ENCODE data around the gene PRKACA.
"Not testable (repeated sequence)": the region's sequence is repeated elsewhere in the genome, so short reads cannot be mapped to it uniquely, and the experiment has no call there.

The PRKACA gene

DNA sequence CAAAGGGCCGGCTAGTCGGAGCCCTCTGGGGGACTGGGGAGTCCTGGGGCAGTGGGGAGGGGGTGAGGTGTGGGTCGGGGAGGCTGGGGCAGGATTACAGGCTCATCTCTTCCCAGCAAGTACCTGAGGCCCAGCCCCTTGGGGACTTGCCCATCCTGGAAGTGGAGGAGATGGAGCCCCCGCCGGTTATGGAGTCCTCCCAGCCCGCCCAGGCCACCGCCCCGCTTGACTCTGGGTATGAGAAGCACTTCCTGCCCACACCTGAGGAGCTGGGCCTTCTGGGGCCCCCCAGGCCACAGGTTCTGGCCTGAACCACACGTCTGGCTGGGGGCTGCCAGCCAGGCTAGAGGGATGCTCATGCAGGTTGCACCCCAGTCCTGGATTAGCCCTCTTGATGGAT, 65.6 kb downstream of the PRKACA start:
- H3K9me3 ChIP-seq (ENCODE audit: control insufficient read depth, insufficient read depth, low read length): peaks cover 3% of the 10 kb centered on the region; the same call in 1 of the 2 replicates
- no peak overlapping the region for H3K4me3 ChIP-seq (ENCODE audit: low read length)
- H3K36me3 ChIP-seq (ENCODE audit: control insufficient read depth, low read length): peaks cover 10% of the 10 kb centered on the region
- no peak for TF ChIP-seq EZH2phosphoT487 (IDR thresholded peaks at IDR 0.05; ENCODE audit: borderline replicate concordance, low read length)
- TF ChIP-seq, protein P1, sequence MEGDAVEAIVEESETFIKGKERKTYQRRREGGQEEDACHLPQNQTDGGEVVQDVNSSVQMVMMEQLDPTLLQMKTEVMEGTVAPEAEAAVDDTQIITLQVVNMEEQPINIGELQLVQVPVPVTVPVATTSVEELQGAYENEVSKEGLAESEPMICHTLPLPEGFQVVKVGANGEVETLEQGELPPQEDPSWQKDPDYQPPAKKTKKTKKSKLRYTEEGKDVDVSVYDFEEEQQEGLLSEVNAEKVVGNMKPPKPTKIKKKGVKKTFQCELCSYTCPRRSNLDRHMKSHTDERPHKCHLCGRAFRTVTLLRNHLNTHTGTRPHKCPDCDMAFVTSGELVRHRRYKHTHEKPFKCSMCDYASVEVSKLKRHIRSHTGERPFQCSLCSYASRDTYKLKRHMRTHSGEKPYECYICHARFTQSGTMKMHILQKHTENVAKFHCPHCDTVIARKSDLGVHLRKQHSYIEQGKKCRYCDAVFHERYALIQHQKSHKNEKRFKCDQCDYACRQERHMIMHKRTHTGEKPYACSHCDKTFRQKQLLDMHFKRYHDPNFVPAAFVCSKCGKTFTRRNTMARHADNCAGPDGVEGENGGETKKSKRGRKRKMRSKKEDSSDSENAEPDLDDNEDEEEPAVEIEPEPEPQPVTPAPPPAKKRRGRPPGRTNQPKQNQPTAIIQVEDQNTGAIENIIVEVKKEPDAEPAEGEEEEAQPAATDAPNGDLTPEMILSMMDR (IDR thresholded peaks at IDR 0.05; ENCODE audit: low read depth, low read length, poor library complexity, severe bottlenecking): no peak
- no peaks in the 10 kb centered on the region for H4K20me1 ChIP-seq (ENCODE audit: control insufficient read depth, insufficient read depth, low read depth, low read length)
- H3K9me2 ChIP-seq (replicated peaks; ENCODE audit: control insufficient read depth, low read length): no peaks in the 10 kb centered on the region
- H3K4me1 ChIP-seq (ENCODE audit: control insufficient read depth, low read length): no peaks in the 10 kb centered on the region
- no peak overlapping the region for H3K27ac ChIP-seq (ENCODE audit: low read depth, low read length)
- no peaks in the 10 kb centered on the region for H3F3A ChIP-seq (ENCODE audit: control insufficient read depth, insufficient read depth)
- H3K4me2 ChIP-seq (ENCODE audit: low read length): no peak overlapping the region
- H3K79me2 ChIP-seq (ENCODE audit: control insufficient read depth, low read length): no peaks in the 10 kb centered on the region
- H3K27me3 ChIP-seq (ENCODE audit: control insufficient read depth, low read length): peaks cover 5% of the 10 kb centered on the region

DNA sequence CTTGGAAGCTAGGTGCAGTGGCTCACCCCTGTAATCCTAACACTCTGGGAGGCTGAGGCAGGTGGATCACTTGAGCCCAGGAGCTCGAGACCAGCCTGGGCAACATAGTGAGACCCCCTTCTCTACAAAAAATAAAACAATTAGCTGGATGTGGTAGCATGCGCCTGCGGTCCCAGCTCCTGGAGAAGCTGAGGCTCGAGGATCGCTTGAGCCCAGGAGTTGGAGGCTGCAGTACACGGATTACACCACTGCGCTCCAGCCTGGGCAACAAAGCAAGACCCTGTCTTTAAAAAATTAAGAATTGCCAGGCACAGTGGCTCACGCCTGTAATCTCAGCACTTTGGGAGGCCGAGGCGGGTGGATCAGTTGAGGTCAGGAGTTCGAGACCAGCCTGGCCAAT, 66.6 kb downstream of the PRKACA start:
- not testable (repeated sequence) for H3K9me3 ChIP-seq (ENCODE audit: control insufficient read depth, insufficient read depth, low read length); H3K36me3 ChIP-seq (ENCODE audit: control insufficient read depth, low read length); H3K4me2 ChIP-seq (ENCODE audit: low read length); H3K9me2 ChIP-seq (replicated peaks; ENCODE audit: control insufficient read depth, low read length); H4K20me1 ChIP-seq (ENCODE audit: control insufficient read depth, insufficient read depth, low read depth, low read length); H3K4me1 ChIP-seq (ENCODE audit: control insufficient read depth, low read length); H3K27me3 ChIP-seq (ENCODE audit: control insufficient read depth, low read length); H3K4me3 ChIP-seq (ENCODE audit: low read length); H3F3A ChIP-seq (ENCODE audit: control insufficient read depth, insufficient read depth); H3K27ac ChIP-seq (ENCODE audit: low read depth, low read length); H3K79me2 ChIP-seq (ENCODE audit: control insufficient read depth, low read length)

DNA sequence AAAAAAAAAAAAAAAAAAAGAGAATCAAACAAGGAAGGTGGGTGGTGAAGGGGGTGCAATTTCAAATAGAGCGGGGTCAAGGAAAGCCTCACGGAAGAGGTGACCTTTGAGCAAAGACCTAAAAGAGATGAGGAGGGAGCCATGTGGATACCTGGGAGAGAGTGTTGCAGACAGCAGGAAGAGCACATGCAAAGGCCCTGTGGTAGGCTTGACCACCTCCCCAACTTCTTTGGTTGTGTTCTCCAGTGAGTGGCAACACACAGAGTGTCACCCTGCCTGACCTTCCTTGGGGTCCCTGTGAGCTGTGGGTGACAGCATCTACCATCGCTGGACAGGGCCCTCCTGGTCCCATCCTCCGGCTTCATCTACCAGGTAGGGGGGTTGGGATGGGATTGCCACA, 67.0 kb downstream of the PRKACA start:
- H3K79me2 ChIP-seq (ENCODE audit: control insufficient read depth, low read length): no peaks in the 10 kb centered on the region
- H3K4me1 ChIP-seq (ENCODE audit: control insufficient read depth, low read length): no peaks in the 10 kb centered on the region
- no peaks in the 10 kb centered on the region for H4K20me1 ChIP-seq (ENCODE audit: control insufficient read depth, insufficient read depth, low read depth, low read length)
- H3K9me2 ChIP-seq (replicated peaks; ENCODE audit: control insufficient read depth, low read length): no peaks in the 10 kb centered on the region
- no peak overlapping the region for H3K4me2 ChIP-seq (ENCODE audit: low read length)
- no peaks in the 10 kb centered on the region for H3F3A ChIP-seq (ENCODE audit: control insufficient read depth, insufficient read depth)
- peaks cover 3% of the 10 kb centered on the region; the same call in 1 of the 2 replicates for H3K9me3 ChIP-seq (ENCODE audit: control insufficient read depth, insufficient read depth, low read length)
- peaks cover 10% of the 10 kb centered on the region for H3K36me3 ChIP-seq (ENCODE audit: control insufficient read depth, low read length)
- no peak for TF ChIP-seq EZH2phosphoT487 (IDR thresholded peaks at IDR 0.05; ENCODE audit: borderline replicate concordance, low read length)
- TF ChIP-seq, protein P1 (IDR thresholded peaks at IDR 0.05; ENCODE audit: low read depth, low read length, poor library complexity, severe bottlenecking): no peak
- H3K27me3 ChIP-seq (ENCODE audit: control insufficient read depth, low read length): no peaks in the 10 kb centered on the region
- no peak overlapping the region for H3K4me3 ChIP-seq (ENCODE audit: low read length)
- H3K27ac ChIP-seq (ENCODE audit: low read depth, low read length): no peak overlapping the region

DNA sequence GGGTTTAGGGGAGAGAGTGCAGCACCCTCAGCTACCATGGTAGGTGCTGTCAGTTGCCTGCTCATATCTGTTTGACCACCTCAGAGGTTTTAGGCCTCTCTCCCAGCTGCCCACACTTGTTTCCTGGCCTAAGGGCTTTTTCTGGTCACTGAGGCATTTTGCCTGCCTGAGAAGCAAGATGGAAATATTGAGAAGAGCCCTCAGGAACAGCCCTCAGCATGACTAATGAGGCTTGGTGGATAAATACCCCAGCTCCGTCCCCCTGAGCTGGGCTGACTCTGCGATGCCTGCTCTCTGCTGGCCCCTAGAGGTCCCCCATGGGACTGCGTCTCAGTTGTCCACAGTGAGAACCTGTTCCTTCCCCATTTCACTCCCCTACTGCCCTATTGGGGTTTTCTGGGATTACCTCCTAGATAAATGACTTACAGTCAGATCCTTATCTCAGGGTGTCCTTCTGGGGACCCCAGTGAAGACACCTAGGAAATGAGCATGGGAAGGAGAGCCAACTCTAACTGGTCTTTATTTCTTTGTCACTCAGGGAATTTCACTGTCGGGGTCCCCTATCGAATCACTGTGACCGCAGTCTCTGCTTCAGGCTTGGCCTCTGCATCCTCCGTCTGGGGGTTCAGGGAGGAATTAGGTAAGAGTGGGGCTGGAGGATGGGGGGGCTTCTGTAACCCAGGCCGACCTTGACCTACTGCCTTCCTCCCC, 69.0 kb downstream of the PRKACA start:
- Histone ChIP-seq H3K27ac (ENCODE audit: low read depth, low read length) (no peak overlapping the region), H3K36me3 (ENCODE audit: control insufficient read depth, low read length) (peaks cover 13% of the 10 kb centered on the region)

DNA sequence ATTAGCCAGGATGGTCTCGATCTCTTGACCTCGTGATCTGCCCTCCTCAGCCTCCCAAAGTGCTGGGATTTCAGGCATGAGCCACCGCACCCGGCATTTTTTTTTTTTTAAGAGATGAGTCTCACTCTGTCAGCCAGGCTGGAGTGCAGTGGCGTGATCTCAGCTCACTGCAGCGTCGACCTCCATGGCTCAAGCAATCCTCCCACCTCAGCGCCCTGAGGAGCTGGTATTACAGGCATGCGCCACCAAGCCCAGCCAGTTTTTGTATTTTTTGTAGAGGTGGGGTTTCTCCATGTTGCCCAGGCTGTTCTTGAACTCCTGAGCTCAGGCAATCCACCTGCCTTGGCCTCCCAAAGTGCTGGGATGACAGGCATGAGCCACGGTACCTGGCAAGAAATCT, 69.7 kb downstream of the PRKACA start:
- H3K9me2 ChIP-seq (replicated peaks; ENCODE audit: control insufficient read depth, low read length); H3F3A ChIP-seq (ENCODE audit: control insufficient read depth, insufficient read depth); H3K4me1 ChIP-seq (ENCODE audit: control insufficient read depth, low read length); H3K9me3 ChIP-seq (ENCODE audit: control insufficient read depth, insufficient read depth, low read length); H3K27ac ChIP-seq (ENCODE audit: low read depth, low read length); H3K79me2 ChIP-seq (ENCODE audit: control insufficient read depth, low read length); H4K20me1 ChIP-seq (ENCODE audit: control insufficient read depth, insufficient read depth, low read depth, low read length); H3K27me3 ChIP-seq (ENCODE audit: control insufficient read depth, low read length); H3K4me3 ChIP-seq (ENCODE audit: low read length); H3K4me2 ChIP-seq (ENCODE audit: low read length): not testable (repeated sequence)
- peaks cover 13% of the 10 kb centered on the region for H3K36me3 ChIP-seq (ENCODE audit: control insufficient read depth, low read length)

More for the DNA sequence above, 69.0 kb downstream of the PRKACA start:
- no peaks in the 10 kb centered on the region for H4K20me1 ChIP-seq (ENCODE audit: control insufficient read depth, insufficient read depth, low read depth, low read length)
- peaks cover 3% of the 10 kb centered on the region; the same call in 1 of the 2 replicates for H3K9me3 ChIP-seq (ENCODE audit: control insufficient read depth, insufficient read depth, low read length)
- H3K27me3 ChIP-seq (ENCODE audit: control insufficient read depth, low read length): no peaks in the 10 kb centered on the region
- no peaks in the 10 kb centered on the region for H3K9me2 ChIP-seq (replicated peaks; ENCODE audit: control insufficient read depth, low read length)
- no peak overlapping the region for H3K4me2 ChIP-seq (ENCODE audit: low read length)
- TF ChIP-seq, protein P1 (IDR thresholded peaks at IDR 0.05; ENCODE audit: low read depth, low read length, poor library complexity, severe bottlenecking): peak; percentile 96
- TF ChIP-seq EZH2phosphoT487 (IDR thresholded peaks at IDR 0.05; ENCODE audit: borderline replicate concordance, low read length): no peak
- H3K79me2 ChIP-seq (ENCODE audit: control insufficient read depth, low read length): no peaks in the 10 kb centered on the region
- H3K4me3 ChIP-seq (ENCODE audit: low read length): no peak overlapping the region
- no peaks in the 10 kb centered on the region for H3K4me1 ChIP-seq (ENCODE audit: control insufficient read depth, low read length)
- no peaks in the 10 kb centered on the region for H3F3A ChIP-seq (ENCODE audit: control insufficient read depth, insufficient read depth)
